Subcutaneous adipose tissue (tissue), 4 donors: ENCODE data around the gene GNAQ. TPM values are rescaled to one million over a fixed set of nuclear protein-coding genes. Genes with fewer than 3 reads are reported as not detected.

Source experiments
- CTCF ChIP-seq: fragments of 450-650 bp; IDR thresholded peaks from one replicate; pipeline ENCODE4 v1.5.1; 2016; ENCODE audit warnings: low read depth, mild to moderate bottlenecking, control low read depth, antibody characterized with exemption, moderate library complexity
- total RNA-seq, 4 donors: library from RNA; depleted of rRNA; stranded (reverse); fragments of >200 nt; gene quantifications; one replicate each; pipeline ENCODE4 v1.1.0, GENCODE V29; 2016

Gene GNAQ
- total RNA-seq, 4 donors from 2014 or later: 41.8 to 100 (median 45.5) TPM

GRCh38 chr9:78025186-78025585 lies 6.4 kb downstream of the GNAQ start:
- TF ChIP-seq CTCF: no peak

- TF ChIP-seq CTCF: no peak
Observed at GRCh38 chr9:78023003-78023741, 8.4 kb downstream of the GNAQ start.

- TF ChIP-seq CTCF: no peak
Observed at GRCh38 chr9:78021697-78022096, 9.9 kb downstream of the GNAQ start.

- TF ChIP-seq CTCF: no peak
Observed at GRCh38 chr9:78017190-78017693, 14.4 kb downstream of the GNAQ start.

GRCh38 chr9:78015241-78015640 lies 16.4 kb downstream of the GNAQ start:
- no peak for TF ChIP-seq CTCF

- TF ChIP-seq CTCF: no peak
Observed at GRCh38 chr9:78014776-78015175, 16.8 kb downstream of the GNAQ start.

GRCh38 chr9:78013934-78014333 lies 17.7 kb downstream of the GNAQ start:
- no peak for TF ChIP-seq CTCF
